ENCODE results near the gene UBE2E2. TPM values are rescaled to one million over a fixed set of nuclear protein-coding genes. Genes with fewer than 3 reads are reported as not detected.

UBE2E2 gene
- total and polyA plus RNA-seq, 2 donors from 2014 or later: 40.9 to 61.7 TPM

DNA sequence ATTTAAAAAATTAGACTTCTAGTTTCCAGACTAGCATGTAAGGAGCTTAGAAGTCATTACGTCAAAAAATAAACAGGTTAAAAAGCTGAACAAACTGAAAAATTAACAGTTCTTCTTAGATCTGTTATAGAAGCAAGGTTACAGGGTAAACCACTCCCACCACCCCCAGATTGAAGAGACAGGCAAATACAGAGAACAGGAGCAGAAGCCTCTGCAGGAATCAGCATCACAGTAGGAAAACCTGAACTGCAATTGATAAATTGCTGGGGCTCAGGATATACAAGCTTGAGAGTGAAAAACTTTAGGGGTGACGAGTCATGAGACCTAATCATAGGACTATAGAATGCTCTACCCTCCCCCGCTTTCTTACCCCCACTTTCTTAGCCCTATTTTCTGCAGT, 222.3 kb downstream of the UBE2E2 start:
- H3K27me3 ChIP-seq (ENCODE audit: control insufficient read depth, insufficient read depth, low read length): no peaks in the 10 kb centered on the region
- FAIRE-seq (no peak), DNase-seq (no peak)
- TF ChIP-seq, protein P1, sequence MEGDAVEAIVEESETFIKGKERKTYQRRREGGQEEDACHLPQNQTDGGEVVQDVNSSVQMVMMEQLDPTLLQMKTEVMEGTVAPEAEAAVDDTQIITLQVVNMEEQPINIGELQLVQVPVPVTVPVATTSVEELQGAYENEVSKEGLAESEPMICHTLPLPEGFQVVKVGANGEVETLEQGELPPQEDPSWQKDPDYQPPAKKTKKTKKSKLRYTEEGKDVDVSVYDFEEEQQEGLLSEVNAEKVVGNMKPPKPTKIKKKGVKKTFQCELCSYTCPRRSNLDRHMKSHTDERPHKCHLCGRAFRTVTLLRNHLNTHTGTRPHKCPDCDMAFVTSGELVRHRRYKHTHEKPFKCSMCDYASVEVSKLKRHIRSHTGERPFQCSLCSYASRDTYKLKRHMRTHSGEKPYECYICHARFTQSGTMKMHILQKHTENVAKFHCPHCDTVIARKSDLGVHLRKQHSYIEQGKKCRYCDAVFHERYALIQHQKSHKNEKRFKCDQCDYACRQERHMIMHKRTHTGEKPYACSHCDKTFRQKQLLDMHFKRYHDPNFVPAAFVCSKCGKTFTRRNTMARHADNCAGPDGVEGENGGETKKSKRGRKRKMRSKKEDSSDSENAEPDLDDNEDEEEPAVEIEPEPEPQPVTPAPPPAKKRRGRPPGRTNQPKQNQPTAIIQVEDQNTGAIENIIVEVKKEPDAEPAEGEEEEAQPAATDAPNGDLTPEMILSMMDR (IDR thresholded peaks at IDR 0.05; ENCODE audit: borderline replicate concordance, extremely low read depth, insufficient read depth): no peak
- H3K9ac ChIP-seq (ENCODE audit: low read length in 3 of 3): no peak overlapping the region
- no peaks in the 10 kb centered on the region for H3K9me3 ChIP-seq (ENCODE audit: control insufficient read depth in 2 of 3, insufficient read depth in 1 of 3, low read length in 3 of 3)
- intact Hi-C loops (cut with DNase I): no loop called here
- H3K4me1 ChIP-seq (ENCODE audit: control insufficient read depth in 2 of 3, insufficient read depth in 2 of 3, low read depth in 1 of 3, low read length in 3 of 3): no peaks in the 10 kb centered on the region
- H3K4me3 ChIP-seq (ENCODE audit: low read length in 3 of 3): no peak overlapping the region
- no peak overlapping the region for H3K27ac ChIP-seq (ENCODE audit: low read depth in 2 of 2, low read length in 2 of 2)
- no peaks in the 10 kb centered on the region for H3K36me3 ChIP-seq (ENCODE audit: control insufficient read depth in 2 of 3, insufficient read depth in 3 of 3, low read length in 3 of 3)

DNA sequence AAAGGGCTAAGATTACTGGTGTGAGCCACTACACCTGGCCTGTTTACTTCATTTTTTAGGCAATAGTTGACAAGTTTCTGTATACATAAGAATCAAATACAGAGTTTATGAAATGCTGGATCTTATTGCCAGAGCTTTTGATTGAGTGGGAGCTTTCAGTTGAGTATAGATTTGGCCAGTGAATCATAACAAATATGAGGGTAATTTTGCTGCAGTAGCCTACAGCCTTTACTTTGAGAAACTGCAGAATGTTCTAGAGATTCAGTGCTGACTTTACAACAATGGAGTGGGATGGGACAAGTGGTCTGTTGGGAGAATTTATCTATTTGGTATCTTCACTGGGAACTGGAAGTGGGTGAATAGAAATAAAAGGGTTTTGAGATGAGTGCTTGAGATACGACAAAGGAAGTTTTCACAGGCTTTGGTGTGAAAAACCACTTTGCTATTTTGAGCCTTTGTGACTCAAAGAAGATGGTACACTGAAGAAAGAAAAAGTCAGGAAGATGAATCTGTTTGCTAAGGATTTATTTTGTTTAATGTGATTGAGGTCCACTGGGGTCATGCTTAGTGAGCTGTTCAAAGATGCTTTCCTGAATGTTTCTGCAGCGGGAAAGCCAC, 227.8 kb downstream of the UBE2E2 start:
- Histone ChIP-seq H3K36me3 (ENCODE audit: control insufficient read depth in 2 of 3, insufficient read depth in 3 of 3, low read length in 3 of 3) (no peaks in the 10 kb centered on the region), H3K27ac (ENCODE audit: low read depth in 2 of 2, low read length in 2 of 2) (no peak overlapping the region), H3K4me3 (ENCODE audit: low read length in 3 of 3) (no peak overlapping the region), H3K4me1 (ENCODE audit: control insufficient read depth in 2 of 3, insufficient read depth in 2 of 3, low read depth in 1 of 3, low read length in 3 of 3) (no peaks in the 10 kb centered on the region), H3K9ac (ENCODE audit: low read length in 3 of 3) (no peak overlapping the region), H3K9me3 (ENCODE audit: control insufficient read depth in 2 of 3, insufficient read depth in 1 of 3, low read length in 3 of 3) (no peaks in the 10 kb centered on the region), H3K27me3 (ENCODE audit: control insufficient read depth, insufficient read depth, low read length) (no peaks in the 10 kb centered on the region)
- intact Hi-C loops (cut with DNase I): no loop called here
- no peak for DNase-seq
- FAIRE-seq: no peak
- TF ChIP-seq, protein P1 (IDR thresholded peaks at IDR 0.05; ENCODE audit: borderline replicate concordance, extremely low read depth, insufficient read depth): no peak

DNA sequence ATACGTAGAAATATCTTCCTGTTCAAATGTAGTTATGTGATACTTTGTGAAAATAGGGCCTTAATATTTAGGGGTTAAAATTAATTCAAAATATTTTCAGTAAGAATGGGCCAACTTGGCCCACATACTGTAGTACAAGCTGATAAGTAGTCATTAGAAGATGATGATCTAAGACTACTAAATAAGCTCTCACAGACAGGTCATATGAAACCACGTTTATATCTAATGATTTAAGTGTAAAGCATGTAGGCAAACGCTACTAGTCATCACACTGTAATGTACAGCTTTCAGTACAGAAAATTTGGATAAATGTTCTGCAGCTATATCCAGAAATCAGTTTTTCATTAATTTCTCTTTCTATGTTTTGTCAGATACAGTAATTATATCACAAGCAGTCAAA, 228.6 kb downstream of the UBE2E2 start:
- no peaks in the 10 kb centered on the region for H3K36me3 ChIP-seq (ENCODE audit: control insufficient read depth in 2 of 3, insufficient read depth in 3 of 3, low read length in 3 of 3)
- intact Hi-C loops (cut with DNase I): no loop called here
- H3K9ac ChIP-seq (ENCODE audit: low read length in 3 of 3): no peak overlapping the region
- H3K9me3 ChIP-seq (ENCODE audit: control insufficient read depth in 2 of 3, insufficient read depth in 1 of 3, low read length in 3 of 3): no peaks in the 10 kb centered on the region
- no peak overlapping the region for H3K4me3 ChIP-seq (ENCODE audit: low read length in 3 of 3)
- H3K27me3 ChIP-seq (ENCODE audit: control insufficient read depth, insufficient read depth, low read length): no peaks in the 10 kb centered on the region
- H3K27ac ChIP-seq (ENCODE audit: low read depth in 2 of 2, low read length in 2 of 2): no peak overlapping the region
- TF ChIP-seq, protein P1 (IDR thresholded peaks at IDR 0.05; ENCODE audit: borderline replicate concordance, extremely low read depth, insufficient read depth): no peak
- no peaks in the 10 kb centered on the region for H3K4me1 ChIP-seq (ENCODE audit: control insufficient read depth in 2 of 3, insufficient read depth in 2 of 3, low read depth in 1 of 3, low read length in 3 of 3)
- FAIRE-seq (no peak), DNase-seq (no peak)

DNA sequence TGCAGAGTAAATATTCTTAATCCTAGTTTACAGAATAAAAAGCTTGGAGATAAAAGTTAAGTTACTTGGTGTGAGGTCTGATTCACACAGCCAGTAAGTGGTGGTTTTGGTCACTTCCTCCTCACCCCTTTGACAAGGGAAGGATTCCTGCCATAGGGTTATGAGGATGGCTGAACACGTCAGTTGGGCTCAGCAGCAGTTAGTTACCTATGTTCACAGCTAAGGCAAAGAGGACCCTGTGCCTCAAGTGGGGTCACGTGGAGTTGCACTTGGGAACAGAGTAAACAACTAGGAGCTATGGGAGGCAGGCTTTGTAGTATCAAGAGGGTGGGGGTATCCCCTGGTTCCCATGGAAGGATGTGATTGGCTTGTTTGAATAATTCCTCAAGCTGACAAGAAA, 232.2 kb downstream of the UBE2E2 start:
- Histone ChIP-seq H3K9me3 (ENCODE audit: control insufficient read depth in 2 of 3, insufficient read depth in 1 of 3, low read length in 3 of 3) (no peaks in the 10 kb centered on the region), H3K9ac (ENCODE audit: low read length in 3 of 3) (no peak overlapping the region), H3K27me3 (ENCODE audit: control insufficient read depth, insufficient read depth, low read length) (no peaks in the 10 kb centered on the region), H3K27ac (ENCODE audit: low read depth in 2 of 2, low read length in 2 of 2) (no peak overlapping the region), H3K36me3 (ENCODE audit: control insufficient read depth in 2 of 3, insufficient read depth in 3 of 3, low read length in 3 of 3) (no peaks in the 10 kb centered on the region), H3K4me3 (ENCODE audit: low read length in 3 of 3) (no peak overlapping the region), H3K4me1 (ENCODE audit: control insufficient read depth in 2 of 3, insufficient read depth in 2 of 3, low read depth in 1 of 3, low read length in 3 of 3) (no peaks in the 10 kb centered on the region)
- TF ChIP-seq, protein P1 (IDR thresholded peaks at IDR 0.05; ENCODE audit: borderline replicate concordance, extremely low read depth, insufficient read depth): no peak
- intact Hi-C loops (cut with DNase I): no loop called here
- FAIRE-seq (no peak), DNase-seq (no peak)
